Common myeloid progenitor, CD34-positive (primary cell): ENCODE measurements around the gene XYLB.

Experiments used
- CTCF ChIA-PET: fragments of 350-600 bp; sonication (Branson Sonifier 250); formaldehyde crosslinking; loops from one replicate; lab custom pipeline; 2021; ENCODE audit warnings: antibody characterized with exemption; lab: Charles Lee
- POLR2A ChIA-PET: fragments of 350-600 bp; sonication (Branson Sonifier 250); formaldehyde crosslinking; loops from one replicate; lab custom pipeline; 2021; ENCODE audit warnings: antibody characterized with exemption; lab: Charles Lee
- DNase-seq, 3 donors: peaks; one replicate each; pipeline versions ENCODE4 v3.0.0 to v3.0.0-alpha.2; 2013
- H3K27ac ChIP-seq, 2 experiments: 1 replicate in 1 of 2; 2 replicates in 1 of 2; pipeline ENCODE4 v1.7.0; 2013; ENCODE audit warnings: inconsistent platforms in 2 of 2, low read length in 2 of 2, mild to moderate bottlenecking in 2 of 2, low read depth in 1 of 2, moderate library complexity in 1 of 2; ENCODE audit not compliant: severe bottlenecking in 2 of 2, insufficient read depth in 1 of 2, poor library complexity in 1 of 2
- H3K27me3 ChIP-seq, 5 experiments: replicated peaks in 2 of 5; 1 replicate in 3 of 5; 2 replicates in 2 of 5; pipeline versions ENCODE4 v1.6.1 to v1.7.0; 2013; ENCODE audit warnings: low read length in 4 of 5, mild to moderate bottlenecking in 2 of 5, moderate library complexity in 2 of 5, inconsistent platforms in 1 of 5; ENCODE audit not compliant: insufficient read depth in 5 of 5, control insufficient read depth in 4 of 5
- H3K36me3 ChIP-seq, 4 experiments: 1 replicate in 2 of 4; 2 replicates in 2 of 4; pipeline versions ENCODE4 v1.6.1 to v1.7.0; 2013; ENCODE audit warnings: low read length in 3 of 4, control low read depth in 1 of 4, mild to moderate bottlenecking in 1 of 4; ENCODE audit not compliant: control insufficient read depth in 4 of 4, insufficient read depth in 4 of 4
- H3K4me1 ChIP-seq, 4 experiments: 1 replicate in 3 of 4; 2 replicates in 1 of 4; pipeline versions ENCODE4 v1.6.1 to v1.7.1; 2013; ENCODE audit warnings: low read length in 3 of 4, mild to moderate bottlenecking in 3 of 4, control low read depth in 1 of 4, inconsistent platforms in 1 of 4, moderate library complexity in 1 of 4; ENCODE audit not compliant: control insufficient read depth in 4 of 4, insufficient read depth in 4 of 4; ENCODE audit errors: control extremely low read depth in 1 of 4
- H3K4me3 ChIP-seq, 7 experiments: 1 replicate in 4 of 7; 2 replicates in 3 of 7; pipeline versions ENCODE4 v1.5.1 to v1.7.0; 2013; ENCODE audit warnings: mild to moderate bottlenecking in 7 of 7, low read length in 6 of 7, moderate library complexity in 6 of 7, inconsistent platforms in 2 of 7, low read depth in 2 of 7, control low read depth in 1 of 7; ENCODE audit not compliant: insufficient read depth in 4 of 7, control insufficient read depth in 1 of 7; ENCODE audit errors: extremely low read depth in 1 of 7
- H3K9me3 ChIP-seq, 5 experiments: 1 replicate in 4 of 5; 2 replicates in 1 of 5; pipeline versions ENCODE4 v1.6.1 to v1.7.1; 2013; ENCODE audit warnings: low read length in 4 of 5, mild to moderate bottlenecking in 2 of 5, inconsistent platforms in 1 of 5, low read depth in 1 of 5, moderate library complexity in 1 of 5; ENCODE audit not compliant: control insufficient read depth in 4 of 5, insufficient read depth in 2 of 5; ENCODE audit errors: control extremely low read depth in 1 of 5
- WGBS: methylation state at CpG from one replicate; pipeline ENCODE4 v1.1.5; 2013; ENCODE audit not compliant: insufficient coverage; 5-methylcytosine and 5-hydroxymethylcytosine counted together

The XYLB gene

GRCh38 chr3:38453913-38454177, 107.3 kb downstream of the XYLB start:
- 0% methylated on average over 3 of the region's 36 CpGs for WGBS
- Histone ChIP-seq H3K4me1 (peaks cover 6 to 28% (median 22%) of the 10 kb centered on the region in 4 experiments), H3K27ac (peak overlapping the region in 1 of 2 experiments; percentile 49), H3K4me3 (peak overlapping the region; percentile 40 to 93 (median 77)), H3K27me3 (peaks cover 0 to 28% (median 6%) of the 10 kb centered on the region in 5 experiments), H3K36me3 (no peaks in the 10 kb centered on the region), H3K9me3 (peaks cover 0 to 6% (median 2%) of the 10 kb centered on the region in 5 experiments)
- DNase-seq: no peak
- POLR2A ChIA-PET: no interaction called here
- CTCF ChIA-PET: no interaction called here

GRCh38 chr3:38454178-38454883, 107.7 kb downstream of the XYLB start:
- Histone ChIP-seq H3K4me3 (peak overlapping the region; percentile 40 to 93 (median 77)), H3K27ac (peak overlapping the region in 1 of 2 experiments; percentile 49), H3K27me3 (peaks cover 0 to 28% (median 6%) of the 10 kb centered on the region in 5 experiments), H3K4me1 (peaks cover 6 to 28% (median 22%) of the 10 kb centered on the region in 4 experiments), H3K9me3 (peaks cover 0 to 6% (median 2%) of the 10 kb centered on the region in 5 experiments), H3K36me3 (no peaks in the 10 kb centered on the region)
- WGBS: 0% methylated on average over 45 of the region's 78 CpGs
- ChIA-PET POLR2A (no interaction called here), CTCF (interaction anchor here (0.9 to 2.5 kb wide), 3 partner anchors 26 to 111 kb away, joined by 4 to 8 read pairs (median 7); partner anchors contain the start of gene XYLB)
- peak in 2 of 3 donors; percentile 53 to 69 for DNase-seq

- peaks cover 6 to 28% (median 22%) of the 10 kb centered on the region in 4 experiments for H3K4me1 ChIP-seq
- peaks cover 0 to 28% (median 6%) of the 10 kb centered on the region in 5 experiments for H3K27me3 ChIP-seq
- peak in 2 of 3 donors; percentile 3 to 18 for DNase-seq
- 0% methylated on average over 47 of the region's 72 CpGs for WGBS
- peaks cover 0 to 6% (median 2%) of the 10 kb centered on the region in 5 experiments for H3K9me3 ChIP-seq
- no peaks in the 10 kb centered on the region for H3K36me3 ChIP-seq
- ChIA-PET POLR2A (no interaction called here), CTCF (interaction anchor here (0.9 to 2.5 kb wide), 3 partner anchors 25 to 111 kb away, joined by 4 to 8 read pairs (median 7); partner anchors contain the start of gene XYLB)
- peak overlapping the region; percentile 23 to 93 (median 77) for H3K4me3 ChIP-seq
- H3K27ac ChIP-seq: no peak overlapping the region
Observed at GRCh38 chr3:38454884-38455638, 108.5 kb downstream of the XYLB start.

DNA sequence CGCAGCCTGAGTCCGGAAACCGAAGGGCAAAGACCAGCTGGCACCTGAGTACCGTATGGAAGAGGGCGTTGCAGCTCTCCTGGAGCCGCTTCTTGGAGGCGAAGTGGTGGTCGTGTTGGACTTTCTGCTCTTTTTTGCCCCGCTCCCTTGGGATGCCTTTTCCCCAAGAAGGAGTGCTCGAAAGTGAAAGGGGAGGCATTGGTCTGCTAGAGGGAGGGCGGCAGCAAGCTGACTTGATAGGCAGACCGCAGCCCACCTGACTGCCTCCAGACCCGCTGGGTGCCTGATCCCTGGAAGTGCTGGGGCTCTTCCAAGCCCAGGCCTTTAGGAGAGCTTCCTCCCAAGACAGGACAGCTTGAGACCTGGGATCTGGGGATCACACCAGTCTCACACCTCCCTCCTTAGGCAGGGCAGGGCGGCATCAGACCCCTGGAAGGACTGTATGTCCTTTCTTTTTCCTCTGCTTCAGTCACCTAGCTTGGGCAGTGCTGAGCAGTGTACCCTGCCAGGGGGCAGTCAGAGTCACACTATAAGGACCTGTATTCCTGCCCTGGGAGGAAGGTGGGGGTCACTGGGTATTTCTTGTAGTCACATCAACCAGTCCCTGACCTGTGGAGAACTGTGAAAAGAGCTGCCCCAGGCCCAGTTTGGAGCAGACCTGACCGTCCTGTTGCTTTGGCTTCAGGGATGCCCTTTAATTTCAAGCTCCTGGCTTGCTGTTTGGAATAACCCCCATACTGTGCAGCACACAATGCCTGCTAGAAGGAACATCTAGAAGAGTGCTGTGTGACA, 109.2 kb downstream of the XYLB start:
- H3K27me3 ChIP-seq: peaks cover 0 to 28% (median 6%) of the 10 kb centered on the region in 5 experiments
- peaks cover 6 to 28% (median 22%) of the 10 kb centered on the region in 4 experiments for H3K4me1 ChIP-seq
- ChIA-PET CTCF (interaction anchor here (0.9 to 2.5 kb wide), 4 partner anchors 24 to 112 kb away, joined by 3 to 8 read pairs (median 6); partner anchors contain the start of gene XYLB), POLR2A (no interaction called here)
- H3K36me3 ChIP-seq: no peaks in the 10 kb centered on the region
- peak in 2 of 3 donors; percentile 48 to 59 for DNase-seq
- no peak overlapping the region for H3K27ac ChIP-seq
- 12% methylated on average over 14 of the region's 15 CpGs for WGBS
- H3K9me3 ChIP-seq: peaks cover 0 to 3% (median 0%) of the 10 kb centered on the region in 5 experiments
- H3K4me3 ChIP-seq: peak overlapping the region; percentile 23 to 93 (median 77)

- peaks cover 0 to 26% (median 4%) of the 10 kb centered on the region in 5 experiments for H3K27me3 ChIP-seq
- no peak overlapping the region for H3K27ac ChIP-seq
- peaks cover 6 to 28% (median 22%) of the 10 kb centered on the region in 4 experiments for H3K4me1 ChIP-seq
- WGBS: 97% methylated on average over 7 of the region's 9 CpGs
- ChIA-PET CTCF (interaction anchor here (1.0 to 1.7 kb wide), 3 partner anchors 22 to 96 kb away, joined by 3 to 7 read pairs (median 3); no protein-coding TSS in a partner anchor), POLR2A (no interaction called here)
- H3K36me3 ChIP-seq: no peaks in the 10 kb centered on the region
- no peak overlapping the region for H3K4me3 ChIP-seq
- no peaks in the 10 kb centered on the region for H3K9me3 ChIP-seq
- DNase-seq: no peak
Observed at GRCh38 chr3:38457111-38458003, 110.8 kb downstream of the XYLB start.
